Airway epithelial cell (primary cell): ENCODE measurements around the gene IL2. TPM values are rescaled to one million over a fixed set of nuclear protein-coding genes. Genes with fewer than 3 reads are reported as not detected.

Experiments used
- total RNA-seq: library from RNA; depleted of rRNA; stranded (reverse); fragments of >200 nt; gene quantifications from 2 replicates; pipeline ENCODE4 v1.2.3, GENCODE V29; 2015

The IL2 gene
- total RNA-seq, result not detected in 2 replicates

DNA sequence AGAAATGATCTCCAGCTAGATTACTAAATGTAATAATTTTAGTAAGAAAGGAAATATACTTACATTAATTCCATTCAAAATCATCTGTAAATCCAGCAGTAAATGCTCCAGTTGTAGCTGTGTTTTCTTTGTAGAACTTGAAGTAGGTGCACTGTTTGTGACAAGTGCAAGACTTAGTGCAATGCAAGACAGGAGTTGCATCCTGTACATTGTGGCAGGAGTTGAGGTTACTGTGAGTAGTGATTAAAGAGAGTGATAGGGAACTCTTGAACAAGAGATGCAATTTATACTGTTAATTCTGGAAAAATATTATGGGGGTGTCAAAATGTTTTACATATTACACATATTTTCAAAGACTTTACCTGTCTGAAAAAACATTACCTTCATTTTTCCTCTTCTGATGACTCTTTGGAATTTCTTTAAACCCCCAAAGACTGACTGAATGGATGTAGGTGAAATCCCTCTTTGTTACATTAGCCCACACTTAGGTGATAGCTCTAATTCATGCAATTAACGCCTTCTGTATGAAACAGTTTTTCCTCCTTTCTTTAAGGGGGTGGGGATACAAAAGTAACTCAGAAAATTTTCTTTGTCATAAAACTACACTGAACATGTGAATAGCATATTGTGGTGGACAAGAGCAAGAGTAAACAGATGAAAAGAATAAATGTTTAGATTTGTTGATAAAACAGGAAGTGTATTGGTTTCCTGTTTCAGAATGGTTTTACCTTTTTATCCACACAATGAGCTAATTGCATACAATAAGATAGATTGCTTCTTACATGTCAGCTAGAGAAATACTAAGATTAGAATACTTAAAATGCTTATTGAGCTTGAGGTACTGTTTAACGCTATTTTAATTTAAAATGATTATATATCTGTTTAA is at the start of gene IL2:
Gene IL2, minus strand, starts transcription at position 495 of the 886 bp plus-strand sequence. Its CDS starts 285 bp downstream, at position 210.

Other genes starting within 250 kb of the IL2 start
- not detected in 2 replicates for gene ADAD1, start 77.7 kb downstream of the IL2 start, total RNA-seq
- not detected in 2 replicates for gene IL21, start 164.3 kb upstream of the IL2 start, total RNA-seq